Lung microvascular endothelial cell (primary cell): Measurements from ENCODE around the gene ZCWPW2. TPM values are rescaled to one million over a fixed set of nuclear protein-coding genes. Genes with fewer than 3 reads are reported as not detected.

Source experiments
- DNase-seq, 2 donors: peaks; one replicate each; pipeline versions ENCODE4 v3.0.0 to v3.0.0-alpha.2; 2010; ENCODE audit warnings: low read depth in 2 of 2
- total RNA-seq: library from RNA; depleted of rRNA; stranded (reverse); fragments of >200 nt; gene quantifications from 2 replicates; pipeline ENCODE4 v1.2.1, GENCODE V29; 2014

Gene ZCWPW2
- total RNA-seq: under 0.01 and 0.20 TPM in 2 replicates

GRCh38 chr3:28348629-28349468 is at the start of gene ZCWPW2, which contains the start of gene AZI2:
Gene ZCWPW2, plus strand, starts transcription at chr3:28348721. Its CDS starts 64,348 bp downstream, at chr3:28413069.
Gene AZI2, minus strand, starts transcription at chr3:28348824. Its CDS starts 8,207 bp downstream, at chr3:28340617.
- peak; percentile 96 to 97 for DNase-seq

GRCh38 chr3:28299705-28300104 is 48.8 kb upstream of the ZCWPW2 start:
- no peak for DNase-seq

- no peak for DNase-seq
These were observed 48.1 kb upstream of the ZCWPW2 start for GRCh38 chr3:28300345-28300962.

- no peak for DNase-seq
These were observed 46.8 kb upstream of the ZCWPW2 start for GRCh38 chr3:28301688-28302087.

GRCh38 chr3:28308196-28308595 is 40.3 kb upstream of the ZCWPW2 start:
- no peak for DNase-seq

- DNase-seq: no peak
These were observed 32.8 kb upstream of the ZCWPW2 start for GRCh38 chr3:28315711-28316110.

GRCh38 chr3:28316226-28316625 is 32.3 kb upstream of the ZCWPW2 start:
- no peak for DNase-seq

GRCh38 chr3:28317438-28318022 is 31.0 kb upstream of the ZCWPW2 start:
- DNase-seq: peak; percentile 54 to 65

- DNase-seq: no peak
These were observed 27.5 kb upstream of the ZCWPW2 start for GRCh38 chr3:28320981-28321380.

- no peak for DNase-seq
These were observed 26.1 kb upstream of the ZCWPW2 start for GRCh38 chr3:28322464-28322863.

GRCh38 chr3:28326458-28326926 is 22.0 kb upstream of the ZCWPW2 start:
- no peak for DNase-seq

- DNase-seq: peak; percentile 36 to 55
These were observed 20.1 kb upstream of the ZCWPW2 start for GRCh38 chr3:28328188-28329151.

- peak; percentile 10 to 17 for DNase-seq
These were observed 14.0 kb upstream of the ZCWPW2 start for GRCh38 chr3:28334552-28334951.

- no peak for DNase-seq
These were observed 13.3 kb upstream of the ZCWPW2 start for GRCh38 chr3:28335246-28335645.

- DNase-seq: no peak
These were observed 11.3 kb upstream of the ZCWPW2 start for GRCh38 chr3:28337230-28337629.

- no peak for DNase-seq
These were observed 5.4 kb upstream of the ZCWPW2 start for GRCh38 chr3:28343144-28343543.

- DNase-seq: no peak
These were observed 2.8 kb upstream of the ZCWPW2 start for GRCh38 chr3:28345690-28346089.

- DNase-seq: peak; percentile 1 to 7
These were observed 902 bp upstream of the ZCWPW2 start for GRCh38 chr3:28347374-28348264.

GRCh38 chr3:28348265-28348628 is 274 bp upstream of the ZCWPW2 start:
- DNase-seq: peak in 1 of 2 donors; percentile 77

- peak; percentile 26 to 47 for DNase-seq
These were observed 1.0 kb downstream of the ZCWPW2 start for GRCh38 chr3:28349469-28350000.
